Prostate gland (tissue), 2 donors: ENCODE measurements around the gene KIF2A. TPM values are rescaled to one million over a fixed set of nuclear protein-coding genes. Genes with fewer than 3 reads are reported as not detected.

Source experiments
- DNase-seq: peaks from one replicate; pipeline ENCODE4 v3.0.0-alpha.2; 2019; ENCODE audit warnings: low spot score
- H3K27ac ChIP-seq, 2 donors: fragments of 200-600 bp; sonication (generic); 2 replicates each; pipeline ENCODE4 v1.5.1; 2017 to 2019
- H3K27me3 ChIP-seq: fragments of 200-600 bp; sonication (generic); replicated peaks from 2 replicates; pipeline ENCODE4 v1.5.1; 2019; ENCODE audit not compliant: insufficient read depth
- H3K36me3 ChIP-seq, 2 donors: fragments of 200-600 bp; sonication (generic); 1 replicate in 1 of 2; 2 replicates in 1 of 2; pipeline versions ENCODE4 v1.5.1 to v1.8.1; 2017 to 2019
- H3K4me1 ChIP-seq: fragments of 200-600 bp; sonication (generic); replicated peaks from 2 replicates; pipeline ENCODE4 v1.5.1; 2019
- H3K4me3 ChIP-seq, 2 donors: fragments of 200-600 bp; sonication (generic); 2 replicates each; pipeline ENCODE4 v1.5.1; 2017 to 2019
- H3K9me3 ChIP-seq: fragments of 200-600 bp; sonication (generic); 2 replicates; pipeline ENCODE4 v1.5.1; 2017
- CTCF ChIP-seq, 4 experiments: fragments of 200-600 bp in 2 of 4; fragments of 450-650 bp in 2 of 4; sonication (generic) in 2 of 4; IDR thresholded peaks; 1 replicate in 3 of 4; 2 replicates in 1 of 4; pipeline ENCODE4 v1.5.1; 2016 to 2019; ENCODE audit warnings: antibody characterized with exemption in 4 of 4, mild to moderate bottlenecking in 2 of 4, moderate library complexity in 2 of 4
- POLR2A ChIP-seq: fragments of 450-650 bp; IDR thresholded peaks from one replicate; pipeline ENCODE4 v1.6.1; 2016; ENCODE audit warnings: antibody characterized with exemption, mild to moderate bottlenecking
- POLR2AphosphoS5 ChIP-seq: sonication (generic); formaldehyde crosslinking; IDR thresholded peaks from one replicate; pipeline ENCODE4 v1.6.1; 2017; ENCODE audit warnings: antibody characterized with exemption
- WGBS: methylation state at CpG from one replicate; pipeline ENCODE4 v1.1.5; 2018; 5-methylcytosine and 5-hydroxymethylcytosine counted together
- intact Hi-C: fragments of 100-400 bp; cut with DNase I; formaldehyde crosslinking; loops from one replicate; pipeline ENCODE4 v1.14.2; 2022
- total RNA-seq, 2 donors: library from RNA; depleted of rRNA; stranded (reverse); fragments of >200 nt; gene quantifications; one replicate each; pipeline ENCODE4 v1.1.0, GENCODE V29; 2016

KIF2A gene
- total RNA-seq, 2 donors from 2014 or later, result 20.3 to 43.4 TPM

- 61% methylated on average over 1 of the region's 1 CpG for WGBS
- Histone ChIP-seq H3K27ac (no peak overlapping the region), H3K9me3 (no peaks in the 10 kb centered on the region), H3K36me3 (no peaks in the 10 kb centered on the region), H3K27me3 (no peaks in the 10 kb centered on the region), H3K4me3 (no peak overlapping the region), H3K4me1 (no peaks in the 10 kb centered on the region)
- no peak for DNase-seq
- TF ChIP-seq POLR2AphosphoS5 (no peak), POLR2A (no peak), CTCF (IDR thresholded peaks at IDR 0.05) (no peak)
- intact Hi-C loops, result no loop called here
Observed at GRCh38 chr5:62322484-62322883, 16.5 kb downstream of the KIF2A start.

- no peak for TF ChIP-seq POLR2AphosphoS5
- Histone ChIP-seq H3K4me3 (no peak overlapping the region), H3K9me3 (no peaks in the 10 kb centered on the region), H3K36me3 (no peaks in the 10 kb centered on the region), H3K27me3 (no peaks in the 10 kb centered on the region), H3K4me1 (no peaks in the 10 kb centered on the region), H3K27ac (no peak overlapping the region)
- 100% methylated on average over 1 of the region's 1 CpG for WGBS
- intact Hi-C loops, result no loop called here
- DNase-seq, result no peak
Observed at GRCh38 chr5:62326302-62326701, 20.3 kb downstream of the KIF2A start.

- intact Hi-C loops, result no loop called here
- DNase-seq, result no peak
- Histone ChIP-seq H3K27ac (no peak overlapping the region), H3K4me1 (no peaks in the 10 kb centered on the region), H3K27me3 (no peaks in the 10 kb centered on the region), H3K36me3 (no peaks in the 10 kb centered on the region), H3K4me3 (no peak overlapping the region), H3K9me3 (no peaks in the 10 kb centered on the region)
- TF ChIP-seq POLR2A, result no peak
- TF ChIP-seq CTCF (IDR thresholded peaks at IDR 0.05), result no peak
- TF ChIP-seq POLR2AphosphoS5, result no peak
- WGBS, result 87% methylated on average over 4 of the region's 4 CpGs
Observed at GRCh38 chr5:62326702-62327101, 20.7 kb downstream of the KIF2A start.

- intact Hi-C loops, result no loop called here
Observed at GRCh38 chr5:62327138-62328053, 21.4 kb downstream of the KIF2A start.

GRCh38 chr5:62328772-62329491 lies 22.9 kb downstream of the KIF2A start:
- Histone ChIP-seq H3K9me3 (no peaks in the 10 kb centered on the region), H3K4me3 (no peak overlapping the region), H3K4me1 (no peaks in the 10 kb centered on the region), H3K36me3 (no peaks in the 10 kb centered on the region), H3K27ac (no peak overlapping the region), H3K27me3 (no peaks in the 10 kb centered on the region)
- no peak for DNase-seq
- WGBS, result 80% methylated on average over 7 of the region's 7 CpGs
- TF ChIP-seq CTCF (IDR thresholded peaks at IDR 0.05), result no peak
- no peak for TF ChIP-seq POLR2AphosphoS5
- TF ChIP-seq POLR2A, result no peak
- intact Hi-C loops, result no loop called here

More at GRCh38 chr5:62327138-62328053, 21.4 kb downstream of the KIF2A start:
- WGBS, result 76% methylated on average over 9 of the region's 9 CpGs
- Histone ChIP-seq H3K27ac (no peak overlapping the region), H3K4me3 (no peak overlapping the region), H3K9me3 (no peaks in the 10 kb centered on the region), H3K27me3 (no peaks in the 10 kb centered on the region), H3K4me1 (no peaks in the 10 kb centered on the region), H3K36me3 (no peaks in the 10 kb centered on the region)
- no peak for DNase-seq
- no peak for TF ChIP-seq POLR2AphosphoS5
